Epithelial cell of esophagus (primary cell): ENCODE results near the gene NOTUM.

Source experiments
- DNase-seq: peaks from one replicate; pipeline ENCODE4 v3.0.0; 2010; ENCODE audit warnings: low read depth
- H3K4me3 ChIP-seq: 2 replicates; pipeline ENCODE4 v1.5.1; 2011; ENCODE audit warnings: mild to moderate bottlenecking, low read length, control low read depth
- CTCF ChIP-seq: IDR thresholded peaks from 2 replicates; pipeline ENCODE4 v1.5.1; 2011; ENCODE audit warnings: low read depth, mild to moderate bottlenecking, low read length, control low read depth, inconsistent platforms; ENCODE audit not compliant: insufficient read depth; ENCODE audit errors: missing control alignments

NOTUM gene

GRCh38 chr17:81959362-81960129 is 1.4 kb downstream of the NOTUM start:
- peak; percentile 32 for TF ChIP-seq CTCF
- no peak overlapping the region for H3K4me3 ChIP-seq
- peak; percentile 57 for DNase-seq

- no peak overlapping the region for H3K4me3 ChIP-seq
- no peak for DNase-seq
- TF ChIP-seq CTCF: no peak
These were observed 2.2 kb downstream of the NOTUM start for GRCh38 chr17:81958633-81959342.

- DNase-seq: no peak
- no peak overlapping the region for H3K4me3 ChIP-seq
- TF ChIP-seq CTCF: no peak
These were observed 3.1 kb downstream of the NOTUM start for GRCh38 chr17:81957691-81958432.

GRCh38 chr17:81956607-81957589 is 4.1 kb downstream of the NOTUM start:
- DNase-seq: no peak
- no peak for TF ChIP-seq CTCF
- H3K4me3 ChIP-seq: no peak overlapping the region

- TF ChIP-seq CTCF: no peak
- no peak overlapping the region for H3K4me3 ChIP-seq
- no peak for DNase-seq
These were observed 5.0 kb downstream of the NOTUM start for GRCh38 chr17:81955756-81956544.
